ENCODE data around the gene ZYG11A.

GRCh38 chr1:52876843-52877242 is 34.3 kb downstream of the ZYG11A start:
- TF ChIP-seq TAF1 (IDR thresholded peaks at IDR 0.05; ENCODE audit: low read depth), result no peak
- TF ChIP-seq CREB1 (IDR thresholded peaks at IDR 0.05; ENCODE audit: low read depth), result no peak
- TF ChIP-seq TEAD4 (IDR thresholded peaks at IDR 0.05), result no peak
- TF ChIP-seq CEBPB (IDR thresholded peaks at IDR 0.05), result no peak
- no peak for TF ChIP-seq EP300 (IDR thresholded peaks at IDR 0.05; ENCODE audit: borderline replicate concordance)
- no peak for TF ChIP-seq REST (IDR thresholded peaks at IDR 0.05; ENCODE audit: low read depth)
- no peak for TF ChIP-seq TCF12 (IDR thresholded peaks at IDR 0.05; ENCODE audit: low read depth)
- no peak for TF ChIP-seq EGR1 (IDR thresholded peaks at IDR 0.05)
- no peak for TF ChIP-seq NFIC (IDR thresholded peaks at IDR 0.05)
- no peak for TF ChIP-seq MAX (IDR thresholded peaks at IDR 0.05)
